Lower leg skin (tissue), 3 donors: Measurements from ENCODE around the gene ANO10.

Source experiments
- POLR2A ChIP-seq, 2 donors: fragments of 450-650 bp; IDR thresholded peaks; one replicate each; pipeline ENCODE4 v1.6.1; 2016 to 2017; ENCODE audit warnings: antibody characterized with exemption in 2 of 2, mild to moderate bottlenecking in 1 of 2, moderate library complexity in 1 of 2
- TF ChIP-seq, protein P1 (sequence below), 3 donors: fragments of 450-650 bp; IDR thresholded peaks; one replicate each; pipeline ENCODE4 v1.5.1; 2016; ENCODE audit warnings: antibody characterized with exemption in 3 of 3, mild to moderate bottlenecking in 3 of 3, moderate library complexity in 2 of 3

DNA sequence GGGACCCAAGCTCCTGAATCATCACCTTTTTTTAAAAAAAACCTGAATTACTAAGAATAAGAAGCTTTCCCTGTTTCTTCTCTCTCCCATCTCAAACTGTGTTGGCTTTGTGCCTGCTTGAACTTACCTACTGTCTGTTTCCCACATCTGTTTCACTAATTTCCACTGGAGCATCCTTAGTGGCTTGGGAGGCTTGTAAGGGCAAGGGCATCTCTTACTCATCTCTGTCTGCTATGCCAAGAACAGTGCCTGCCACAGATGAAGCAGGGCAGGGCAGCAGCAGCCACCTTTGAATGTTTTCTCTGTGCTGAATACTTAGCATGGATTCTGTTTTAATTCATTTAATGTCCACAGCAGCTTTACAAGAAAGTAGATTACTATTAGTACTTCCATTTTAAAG is 293.2 kb downstream of the ANO10 start:
- TF ChIP-seq, protein P1, sequence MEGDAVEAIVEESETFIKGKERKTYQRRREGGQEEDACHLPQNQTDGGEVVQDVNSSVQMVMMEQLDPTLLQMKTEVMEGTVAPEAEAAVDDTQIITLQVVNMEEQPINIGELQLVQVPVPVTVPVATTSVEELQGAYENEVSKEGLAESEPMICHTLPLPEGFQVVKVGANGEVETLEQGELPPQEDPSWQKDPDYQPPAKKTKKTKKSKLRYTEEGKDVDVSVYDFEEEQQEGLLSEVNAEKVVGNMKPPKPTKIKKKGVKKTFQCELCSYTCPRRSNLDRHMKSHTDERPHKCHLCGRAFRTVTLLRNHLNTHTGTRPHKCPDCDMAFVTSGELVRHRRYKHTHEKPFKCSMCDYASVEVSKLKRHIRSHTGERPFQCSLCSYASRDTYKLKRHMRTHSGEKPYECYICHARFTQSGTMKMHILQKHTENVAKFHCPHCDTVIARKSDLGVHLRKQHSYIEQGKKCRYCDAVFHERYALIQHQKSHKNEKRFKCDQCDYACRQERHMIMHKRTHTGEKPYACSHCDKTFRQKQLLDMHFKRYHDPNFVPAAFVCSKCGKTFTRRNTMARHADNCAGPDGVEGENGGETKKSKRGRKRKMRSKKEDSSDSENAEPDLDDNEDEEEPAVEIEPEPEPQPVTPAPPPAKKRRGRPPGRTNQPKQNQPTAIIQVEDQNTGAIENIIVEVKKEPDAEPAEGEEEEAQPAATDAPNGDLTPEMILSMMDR (IDR thresholded peaks at IDR 0.05), result no peak
- TF ChIP-seq POLR2A (IDR thresholded peaks at IDR 0.05), result no peak
